Tongue (tissue), 2 donors: ENCODE results near the gene PITPNM3. TPM values are rescaled to one million over a fixed set of nuclear protein-coding genes. Genes with fewer than 3 reads are reported as not detected.

Source experiments
- DNase-seq: peaks from one replicate; pipeline ENCODE4 v3.0.0-alpha.2; 2015
- total RNA-seq: library from RNA; depleted of rRNA; stranded (reverse); fragments of >200 nt; gene quantifications from one replicate; pipeline ENCODE4 v1.2.3, GENCODE V29; 2014

Gene PITPNM3
- total RNA-seq, 1 donor from 2014 or later = 7.2 TPM

DNA sequence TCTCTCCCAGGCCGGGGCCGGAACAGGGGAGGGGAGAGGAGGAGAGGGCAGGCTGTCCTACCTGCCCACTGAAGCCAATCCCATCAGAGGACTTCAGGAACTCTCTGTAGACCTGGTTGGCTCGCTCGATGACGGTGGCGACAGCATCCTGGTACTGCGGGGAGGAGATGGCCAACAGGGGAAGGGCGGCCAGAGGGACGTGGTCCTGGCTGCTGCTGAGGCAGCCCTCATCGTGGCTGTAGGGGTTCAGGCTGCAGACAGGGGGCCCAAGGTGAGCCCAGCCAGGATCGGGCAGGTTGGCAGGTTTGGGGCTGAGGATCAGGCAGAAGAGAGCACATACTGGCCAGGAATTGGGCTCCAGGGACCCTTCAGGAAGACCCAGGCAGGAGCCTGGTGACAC lies 77.9 kb downstream of the PITPNM3 start:
- no peak for DNase-seq

DNA sequence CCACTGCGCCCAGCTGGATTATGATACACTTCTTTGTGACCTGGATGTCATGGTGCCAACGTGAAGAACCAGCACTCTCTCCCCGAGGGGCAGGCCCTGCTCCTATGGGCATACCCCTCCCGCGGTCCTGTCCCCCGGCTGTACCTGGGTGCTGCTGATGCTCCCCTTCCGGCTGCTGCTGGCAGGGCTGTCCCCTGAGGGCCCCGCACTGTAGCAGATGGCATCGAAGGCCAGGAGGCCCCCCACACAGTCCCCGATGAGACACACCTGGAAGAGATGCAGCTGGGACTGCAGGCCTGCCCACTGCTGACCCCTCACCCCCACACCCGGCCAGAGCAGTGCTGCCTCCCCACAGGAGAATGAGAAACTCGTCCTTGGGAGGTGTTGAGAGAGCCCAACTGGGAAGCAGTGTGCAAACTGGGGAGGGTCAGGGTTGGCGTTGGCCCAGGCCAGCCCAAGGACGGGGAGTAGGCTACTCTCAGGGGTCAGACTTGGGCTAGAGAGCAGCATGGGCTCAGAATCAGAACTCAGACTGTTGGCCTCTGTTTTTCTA lies 78.4 kb downstream of the PITPNM3 start:
- DNase-seq = no peak

DNA sequence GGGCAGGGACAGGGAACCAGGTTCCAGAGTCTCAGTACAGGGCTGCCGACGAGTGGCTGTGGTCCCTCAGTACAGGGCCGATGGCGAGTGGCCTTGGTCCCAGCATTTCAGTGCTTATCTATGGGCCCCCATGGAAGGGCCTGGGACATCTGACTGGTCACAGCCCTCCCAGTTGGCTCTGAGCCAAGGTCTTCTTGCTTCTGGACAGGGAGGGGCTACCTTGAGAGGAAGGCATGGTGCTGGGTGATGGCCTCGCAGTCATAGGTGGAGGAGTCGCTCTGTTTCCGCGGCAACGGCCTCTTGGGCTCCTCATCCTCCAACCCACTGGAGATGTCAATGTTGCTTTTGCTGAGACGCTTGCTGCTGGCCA lies 79.6 kb downstream of the PITPNM3 start:
- no peak for DNase-seq

DNA sequence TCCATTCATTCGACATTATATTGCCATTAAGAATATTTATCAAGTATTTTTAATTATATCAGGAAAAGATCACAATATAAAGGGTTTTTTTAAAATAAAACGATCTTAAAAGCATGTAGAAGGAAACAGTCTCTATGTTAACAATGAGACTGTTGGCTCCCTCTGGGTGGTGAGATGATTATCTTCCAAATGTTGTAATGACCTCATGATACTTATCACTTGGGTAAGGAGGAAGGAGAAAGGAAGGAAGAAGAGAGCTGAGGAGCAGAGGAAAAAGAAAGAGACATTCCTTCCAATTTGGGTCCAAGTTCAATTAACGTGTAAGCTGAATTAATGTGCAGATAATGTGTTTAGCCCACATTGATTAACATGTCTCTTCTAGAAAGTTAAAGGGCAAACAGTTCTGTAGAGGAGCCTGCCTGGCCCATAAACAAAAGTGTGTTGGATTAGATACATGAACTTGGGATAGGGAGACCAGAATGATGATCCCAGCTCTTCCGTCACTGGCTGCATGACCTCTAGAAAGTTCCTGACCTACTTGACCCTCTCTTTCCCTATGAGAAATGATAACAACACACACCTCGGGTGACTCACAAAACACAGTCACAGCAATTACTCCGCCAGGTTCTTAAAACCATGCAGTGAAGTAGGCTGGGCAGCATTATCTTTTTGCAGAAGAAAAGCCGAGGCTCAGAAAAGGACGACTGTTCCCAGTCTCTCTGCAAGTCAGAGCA lies 80.1 kb downstream of the PITPNM3 start:
- no peak for DNase-seq

DNA sequence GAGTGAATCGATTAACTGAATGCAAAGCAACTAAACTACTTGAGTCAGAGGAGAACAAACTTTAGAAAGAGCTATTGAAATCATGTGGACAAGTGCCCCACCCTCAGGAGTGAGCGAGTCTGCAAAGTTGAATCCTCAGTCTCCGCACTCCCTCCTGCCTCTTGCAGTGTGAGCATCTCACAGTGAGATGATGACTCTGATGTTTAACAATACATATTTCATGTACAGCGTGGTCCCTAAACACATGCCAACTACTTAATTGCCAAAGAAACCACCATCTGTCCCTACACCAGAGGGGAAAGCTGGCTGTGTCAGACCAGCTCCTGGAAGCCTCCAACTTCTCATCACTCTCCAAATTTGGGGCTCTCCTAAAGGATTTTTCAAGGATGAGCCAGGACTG lies 80.9 kb downstream of the PITPNM3 start:
- DNase-seq = peak; percentile 50

DNA sequence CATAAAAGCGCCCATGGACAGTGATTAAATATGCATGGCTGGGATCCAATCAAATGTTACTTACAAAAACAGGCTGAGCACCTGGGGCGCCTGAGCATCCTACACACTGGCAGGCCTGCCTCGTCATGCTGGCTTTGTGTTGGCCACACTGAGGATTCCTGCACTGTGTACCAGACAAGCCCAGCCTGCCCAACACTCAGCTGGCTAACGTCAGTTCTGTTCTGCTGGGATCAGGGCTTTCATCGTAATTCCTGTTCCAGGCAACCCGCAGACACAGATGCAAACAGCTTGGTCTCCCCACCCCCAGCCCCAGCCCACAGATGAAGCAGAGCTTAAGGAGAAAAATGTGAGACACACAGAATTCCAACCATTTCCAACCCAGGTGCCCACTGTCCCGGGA lies 81.4 kb downstream of the PITPNM3 start:
- peak; percentile 84 for DNase-seq

DNA sequence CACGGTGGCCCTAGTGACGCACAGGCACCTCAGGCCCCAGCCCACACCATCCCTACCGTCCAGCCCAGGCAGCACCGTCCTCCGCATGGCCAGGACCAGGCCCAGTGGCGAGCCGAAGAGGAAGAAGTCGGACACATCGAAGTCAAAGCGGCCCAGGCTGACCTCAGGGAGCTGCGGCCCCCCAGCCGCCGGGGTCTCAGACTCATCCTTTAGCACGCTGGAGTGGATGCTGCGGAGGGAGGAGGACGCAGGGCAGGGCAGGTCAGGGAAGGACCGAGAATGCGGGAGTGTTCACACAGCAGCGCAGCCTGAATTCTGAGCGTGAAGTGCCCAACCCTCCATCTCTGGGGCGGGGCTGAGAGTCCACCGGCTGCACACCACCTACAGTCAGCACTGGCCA lies 82.0 kb downstream of the PITPNM3 start:
- DNase-seq = no peak

DNA sequence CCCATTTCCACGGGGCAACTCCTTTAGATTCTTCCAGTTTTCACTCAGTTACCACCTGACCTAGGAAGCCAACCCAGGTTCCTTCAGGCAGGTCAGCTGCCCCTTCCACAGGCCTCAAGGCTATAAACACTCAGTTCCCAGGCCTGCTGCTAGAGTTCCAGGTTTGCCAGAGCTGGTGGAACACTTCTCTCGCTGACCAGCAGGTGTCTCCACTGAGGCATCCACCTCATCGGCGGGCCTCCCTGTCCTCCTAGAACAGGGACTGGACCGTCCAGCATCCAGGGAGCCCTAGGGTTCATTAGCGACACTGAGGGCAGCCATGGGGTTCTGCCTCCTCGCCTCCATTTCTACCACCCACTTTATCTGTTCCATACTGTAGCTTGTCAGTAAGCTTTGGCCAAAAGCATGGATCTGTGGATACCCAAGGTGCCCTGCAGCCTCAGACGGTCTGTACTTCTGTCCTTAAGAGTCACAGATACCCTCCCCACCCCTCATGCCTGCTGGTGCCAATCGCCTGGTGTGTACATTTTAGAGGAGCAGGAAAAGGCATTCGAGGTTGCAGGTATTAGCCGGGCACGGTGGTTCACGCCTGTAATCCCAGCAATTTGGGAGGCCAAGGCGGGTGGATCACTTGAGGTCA lies 83.1 kb downstream of the PITPNM3 start:
- DNase-seq = peak; percentile 87

DNA sequence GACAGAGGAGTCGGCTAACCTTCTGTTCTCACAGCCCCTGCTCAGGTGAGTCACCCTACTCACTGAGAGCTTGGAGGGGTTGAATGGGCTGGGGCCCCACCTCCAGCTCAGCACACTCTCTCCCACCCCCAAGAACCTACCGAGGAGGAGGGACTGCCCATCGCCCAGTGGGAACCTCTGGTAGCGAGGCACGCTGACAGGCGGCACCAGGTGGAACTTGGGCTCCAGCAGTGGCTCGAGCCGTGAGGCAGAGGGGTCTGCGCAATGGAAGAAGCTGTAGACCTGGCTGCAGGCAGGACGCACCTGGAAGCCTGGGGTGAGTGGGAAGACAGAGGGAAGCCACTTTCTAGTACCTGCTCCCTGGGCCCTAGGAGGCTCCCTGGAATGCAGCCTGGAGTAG lies 83.8 kb downstream of the PITPNM3 start:
- DNase-seq = no peak

DNA sequence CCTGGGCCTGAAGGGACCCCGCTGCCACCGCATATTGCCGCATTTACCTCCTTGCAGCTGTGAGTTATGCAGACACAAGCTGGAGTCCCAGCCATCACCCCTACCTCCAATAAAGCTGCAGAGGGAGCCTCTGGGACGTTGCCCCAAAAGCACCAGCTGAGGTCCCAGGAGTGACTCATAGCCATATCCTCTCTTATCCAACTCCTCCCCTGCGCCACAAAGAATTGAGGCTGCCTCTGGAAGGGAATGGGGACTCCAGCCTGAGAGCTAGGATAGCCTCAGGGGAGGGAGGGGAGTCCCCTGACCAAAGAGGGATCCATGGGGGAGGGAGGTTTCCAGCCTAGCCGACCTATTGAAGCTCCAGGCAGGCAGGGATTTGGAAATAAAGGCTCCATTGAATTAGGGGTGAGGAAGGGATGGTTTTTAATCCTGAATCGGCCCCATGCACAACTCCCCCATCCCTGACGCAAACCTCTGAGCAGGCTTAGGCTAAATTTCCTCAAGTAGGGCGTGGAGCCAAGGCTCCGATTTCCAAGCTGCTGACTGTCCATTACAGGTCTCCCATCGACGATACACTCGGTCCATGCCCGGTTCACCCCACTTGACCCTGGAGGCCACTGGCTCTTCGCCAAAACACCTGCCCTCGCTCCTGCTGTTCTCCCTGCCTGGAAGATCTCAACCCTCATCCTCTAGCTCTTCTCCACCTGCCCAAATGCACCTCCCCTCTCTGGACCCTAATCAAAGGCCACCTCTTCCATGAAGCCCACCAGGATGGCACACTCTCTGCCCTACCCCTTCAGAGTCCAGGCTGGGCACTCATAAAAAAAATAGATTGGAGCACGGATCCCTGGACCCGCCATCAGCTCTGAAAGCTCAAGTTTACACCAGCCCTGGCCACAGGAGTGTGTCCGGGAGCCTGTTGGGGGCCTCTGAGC lies 84.6 kb downstream of the PITPNM3 start:
- no peak for DNase-seq

DNA sequence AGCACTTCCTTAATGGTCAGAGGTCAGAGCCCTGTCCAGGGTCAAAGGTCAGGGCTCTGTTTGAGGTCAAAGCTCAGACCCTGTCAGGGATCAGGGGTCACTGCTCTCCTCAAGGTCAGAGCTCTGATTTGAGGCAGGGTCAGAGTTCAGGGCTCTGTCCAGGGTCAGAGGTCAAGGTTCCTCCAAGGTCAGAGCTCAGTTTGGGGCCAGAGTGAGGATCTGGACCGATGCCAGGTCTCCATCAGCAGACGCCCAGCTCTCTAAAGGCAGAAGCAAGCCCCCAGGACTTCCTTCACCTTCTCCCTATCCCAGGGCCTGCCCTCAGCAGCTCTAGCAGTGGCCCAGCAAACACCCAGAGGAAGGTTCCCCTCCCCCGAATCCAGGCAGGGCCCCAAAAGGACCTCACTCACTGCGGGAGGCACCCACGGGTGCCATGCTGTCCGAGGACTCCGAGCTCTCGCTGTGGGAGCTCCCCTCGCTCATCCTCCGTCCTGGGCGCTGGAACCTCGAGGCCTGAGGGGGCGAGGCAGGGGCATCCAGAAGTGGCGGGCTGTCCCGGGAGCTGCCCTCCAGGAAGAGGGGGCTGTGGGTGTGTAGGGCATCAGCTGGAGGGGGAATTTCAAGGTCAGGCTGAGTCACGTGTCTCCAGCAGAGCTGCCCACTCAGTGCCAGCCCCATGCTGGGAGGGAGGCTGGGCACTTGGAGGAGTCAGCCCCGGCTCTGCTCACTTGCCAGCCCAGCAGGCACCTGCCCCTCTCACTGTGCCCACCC lies 85.4 kb downstream of the PITPNM3 start:
- DNase-seq = no peak

DNA sequence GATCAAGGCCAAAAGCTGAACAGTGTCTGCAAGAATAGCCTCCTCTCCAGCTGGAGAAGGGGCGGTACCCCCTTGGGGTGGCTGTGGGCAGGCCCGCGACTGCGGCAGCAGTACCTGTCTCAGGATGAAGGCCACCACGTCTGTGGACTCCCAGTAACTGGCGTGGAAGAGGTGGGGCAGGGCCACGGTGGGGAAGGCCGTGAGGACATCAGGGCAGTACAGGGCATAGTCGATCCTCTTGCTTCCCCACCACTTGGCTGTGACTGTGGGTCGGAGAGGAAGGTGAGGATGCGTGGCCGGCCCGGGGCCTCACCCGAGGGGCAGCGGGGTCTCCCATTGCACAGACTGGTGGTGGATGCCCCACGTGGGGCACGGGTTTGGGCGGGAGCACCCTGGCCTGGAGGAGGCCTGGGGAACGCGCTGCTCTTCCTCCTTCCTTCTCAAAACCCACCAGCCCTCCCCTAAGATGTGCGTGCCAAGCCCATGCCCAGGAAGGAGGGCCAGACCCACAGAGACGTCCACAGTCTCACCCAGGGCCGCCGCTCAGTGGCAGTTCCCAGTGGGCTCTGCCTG lies 86.1 kb downstream of the PITPNM3 start:
- DNase-seq = no peak

DNA sequence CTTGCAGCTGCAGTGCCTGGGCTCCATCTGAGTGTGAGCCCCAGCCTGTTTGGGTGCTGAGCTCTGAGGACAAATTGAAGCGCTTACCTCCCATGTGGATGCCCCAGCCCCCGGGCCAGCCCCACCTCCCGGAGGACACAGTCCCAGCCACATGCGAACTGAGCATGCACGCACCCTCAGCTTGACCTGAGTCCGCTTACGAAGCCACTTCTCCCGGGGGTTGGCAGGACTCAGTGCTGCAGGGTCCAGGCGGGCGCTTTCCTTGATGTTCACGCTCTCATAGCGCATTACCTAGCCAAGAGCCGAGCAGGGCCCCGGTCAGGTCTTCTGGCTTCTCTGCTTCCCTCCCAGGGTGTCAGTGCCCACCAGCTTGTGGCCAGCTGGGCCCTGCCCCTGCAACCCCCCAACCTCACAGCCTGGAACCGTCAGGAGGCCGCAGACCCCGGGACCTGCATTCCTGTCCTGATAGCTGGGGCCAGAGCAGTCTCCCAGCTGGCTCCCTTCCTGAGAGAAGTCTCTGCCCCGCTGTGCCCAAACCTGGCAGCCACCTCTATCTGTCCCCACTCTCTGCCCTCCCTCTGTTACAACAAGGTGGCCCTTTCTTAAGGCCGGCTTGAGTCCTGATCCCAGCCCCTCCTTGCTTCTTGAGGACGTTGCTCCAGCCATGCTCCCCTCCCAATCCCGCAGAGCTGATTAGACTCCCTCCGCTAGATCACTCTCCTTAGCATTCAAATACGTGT lies 88.1 kb downstream of the PITPNM3 start:
- no peak for DNase-seq

DNA sequence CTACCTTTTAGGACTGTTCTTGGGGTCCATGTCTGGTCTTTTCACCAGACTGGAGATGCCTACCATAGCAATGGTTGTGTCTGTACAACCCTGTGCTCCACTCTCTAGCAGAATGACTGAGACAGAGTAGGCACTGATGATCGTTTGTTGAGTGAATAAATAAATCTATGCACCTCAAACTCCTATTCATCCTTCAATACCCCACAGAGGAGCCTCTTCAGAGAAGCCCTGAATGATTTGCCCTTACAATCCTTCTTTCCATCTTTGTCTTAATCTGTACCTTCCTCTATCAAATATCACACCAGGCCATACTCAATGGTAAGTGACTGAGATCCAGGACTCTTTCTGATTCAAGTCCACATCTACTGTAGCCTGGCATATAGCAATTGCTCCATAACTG lies 88.8 kb downstream of the PITPNM3 start:
- DNase-seq = no peak

DNA sequence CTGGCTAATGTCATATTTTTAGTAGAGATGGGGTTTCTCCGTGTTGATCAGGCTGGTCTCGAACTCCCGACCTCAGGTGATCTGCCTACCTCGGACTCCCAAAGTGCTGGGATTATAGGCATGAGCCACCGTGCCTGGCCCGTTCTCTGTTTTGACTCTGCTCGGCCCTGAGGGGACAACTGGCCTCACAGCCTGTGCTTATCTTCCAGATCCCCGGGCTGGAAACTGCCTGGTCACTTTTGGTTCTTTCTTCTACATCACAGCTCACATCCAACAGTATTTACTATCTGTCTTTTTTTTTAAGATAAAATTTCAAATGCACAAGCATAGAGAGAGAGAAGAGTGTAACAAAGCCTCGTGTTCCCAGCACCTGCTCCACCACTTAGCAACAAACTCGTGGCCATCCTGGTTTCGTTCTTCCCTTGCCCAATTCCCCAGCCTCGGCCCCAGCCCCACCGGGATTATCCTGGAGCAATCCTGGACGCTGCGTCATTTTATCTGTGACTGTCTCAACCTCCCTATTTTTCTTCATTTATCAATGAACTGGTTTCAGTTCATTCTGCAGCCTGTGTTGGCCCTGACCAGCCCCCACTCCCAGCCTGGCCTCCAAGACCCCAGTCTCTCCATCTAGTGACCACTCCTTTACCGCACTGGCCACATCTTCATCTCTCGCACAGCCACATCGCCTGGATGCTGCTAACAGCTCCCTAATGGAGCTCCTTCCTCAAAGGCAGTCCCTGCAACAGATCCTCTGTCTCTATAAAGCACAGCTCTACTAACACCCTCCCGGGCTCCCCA lies 91.0 kb downstream of the PITPNM3 start:
- DNase-seq = no peak

DNA sequence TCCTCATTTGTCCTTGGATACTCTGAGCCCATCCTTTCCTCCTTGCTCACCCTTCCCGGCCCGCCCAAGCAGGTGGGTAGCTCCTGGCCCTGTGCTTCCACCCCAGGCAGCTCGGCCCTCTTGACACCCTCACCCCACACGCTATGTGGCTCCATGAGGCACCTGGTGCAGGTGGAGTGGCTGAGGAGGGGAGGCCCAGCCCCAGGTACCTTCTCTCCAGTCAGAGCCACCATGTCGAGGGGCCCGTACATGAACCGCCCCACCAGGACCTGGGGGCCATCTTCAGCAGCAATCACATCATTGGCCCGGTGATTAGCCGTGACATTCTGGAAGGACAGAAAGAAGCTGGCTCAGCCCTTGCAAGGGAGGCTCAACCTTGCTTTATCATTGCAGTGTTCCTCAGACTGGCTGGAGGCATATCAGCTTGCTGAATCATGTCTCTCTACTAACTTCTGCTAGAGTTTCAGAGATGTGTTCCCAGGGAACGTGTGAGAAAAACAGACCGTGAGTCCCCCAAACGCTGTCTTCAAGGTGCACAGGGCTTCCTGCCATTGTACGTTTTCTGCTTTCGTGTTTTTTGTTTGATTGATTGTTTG lies 91.8 kb downstream of the PITPNM3 start:
- DNase-seq = no peak

DNA sequence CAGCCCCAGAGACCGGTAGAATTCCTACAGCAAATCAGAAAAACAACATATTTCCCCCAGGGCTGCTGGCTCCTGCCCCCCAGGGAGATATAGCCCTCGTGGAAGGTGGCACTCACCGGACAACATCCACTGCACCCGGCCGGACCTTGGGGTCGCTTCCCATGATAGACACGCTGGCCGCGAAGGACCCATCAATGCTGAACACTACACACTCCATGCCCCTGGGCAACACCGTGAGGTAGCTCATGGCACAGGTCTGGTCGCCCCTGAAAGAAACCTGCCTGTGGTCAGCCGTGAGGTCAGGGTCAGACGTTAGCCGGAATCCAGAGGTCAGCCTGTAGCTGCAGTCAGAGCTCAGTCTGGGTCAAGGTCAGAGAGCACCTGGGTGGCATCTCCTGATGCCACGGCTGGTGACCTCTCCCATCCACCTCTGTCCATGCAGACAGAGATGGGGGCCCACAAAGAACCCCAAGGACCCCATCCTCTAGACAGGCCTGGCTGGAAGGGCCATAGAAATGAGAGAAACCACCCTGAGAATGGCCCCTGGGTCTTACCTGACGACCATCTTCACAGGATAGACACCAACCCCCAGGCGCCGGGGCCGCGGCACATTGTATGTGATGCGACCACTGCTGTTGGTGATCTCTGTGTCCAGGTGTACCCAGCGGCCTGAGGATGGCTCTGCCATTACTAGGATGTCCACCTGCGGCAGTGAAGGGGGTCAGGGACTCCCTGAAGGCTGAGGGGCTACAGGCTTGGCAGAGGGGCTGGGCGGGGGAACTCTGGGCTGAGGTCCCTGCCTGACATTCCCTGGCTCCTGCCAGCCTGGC lies 92.5 kb downstream of the PITPNM3 start:
- no peak for DNase-seq

DNA sequence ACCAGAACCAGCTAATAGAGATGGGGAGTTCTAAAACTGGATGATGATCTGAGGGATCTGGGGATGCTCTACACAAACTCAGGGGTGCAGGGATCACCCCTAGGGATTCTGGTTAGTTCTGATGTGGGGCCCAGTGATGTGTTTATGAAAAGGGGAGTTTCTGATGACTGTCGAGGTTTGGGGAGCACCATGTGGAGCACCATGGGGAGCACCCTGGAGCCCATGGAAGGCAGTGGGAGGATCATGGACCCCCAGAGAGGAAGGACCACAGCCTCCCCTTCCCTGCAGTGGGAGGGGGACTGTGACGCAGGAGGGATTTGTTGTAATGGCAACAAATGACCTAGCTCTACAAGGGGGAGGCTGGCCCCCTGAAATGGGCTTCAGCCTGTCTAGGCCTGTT lies 93.7 kb downstream of the PITPNM3 start:
- DNase-seq = no peak
